Fibroblast of skin of left quadriceps (primary cell): ENCODE measurements around the gene ITSN1.

Source experiments
- DNase-seq, 2 experiments: peaks; one replicate each; pipeline ENCODE4 v3.0.0-alpha.2; 2013; ENCODE audit warnings: low read depth in 2 of 2

Gene ITSN1

DNA sequence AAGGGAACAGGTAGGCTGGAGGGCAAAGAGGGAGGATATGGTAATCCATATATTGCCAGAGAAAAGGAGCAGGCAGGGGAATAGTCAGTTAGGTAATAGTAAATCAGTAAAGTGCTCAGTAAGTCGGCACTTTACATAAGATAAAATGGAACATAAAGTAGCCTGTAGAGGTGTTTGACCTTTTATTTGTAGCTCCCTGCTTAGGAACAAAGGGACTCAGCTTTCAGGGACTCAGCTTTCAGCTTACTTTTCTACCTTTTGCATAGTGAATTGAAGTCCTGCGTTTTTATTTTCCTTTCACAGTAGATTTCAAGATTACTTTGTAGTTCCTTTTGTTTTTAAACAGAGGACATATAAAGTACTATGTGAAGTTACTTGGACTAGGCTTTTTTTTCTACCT lies 87.3 kb downstream of the ITSN1 start:
- no peak for DNase-seq

- no peak for DNase-seq
Observed at GRCh38 chr21:33731447-33731846, 89.1 kb downstream of the ITSN1 start.

- no peak for DNase-seq
Observed at GRCh38 chr21:33732038-33732437, 89.7 kb downstream of the ITSN1 start.

DNA sequence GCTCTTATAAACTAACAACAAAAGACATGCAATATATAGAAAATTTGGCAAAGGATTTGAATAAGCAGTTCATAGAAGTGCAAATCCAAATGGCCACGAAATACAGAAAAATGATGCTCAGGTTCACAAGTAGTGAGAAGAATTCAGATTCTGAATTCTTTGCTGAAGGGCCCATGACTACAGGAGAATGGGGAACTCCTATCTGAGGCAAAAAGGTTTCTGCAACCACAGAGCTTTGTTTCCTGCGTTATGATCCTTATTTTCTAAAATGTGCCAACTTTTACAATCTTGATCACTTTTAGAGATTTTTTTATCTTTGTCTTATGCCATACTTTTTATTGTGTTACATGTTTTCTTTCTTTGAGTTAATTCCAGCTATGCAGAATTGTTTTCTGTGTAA lies 91.3 kb downstream of the ITSN1 start:
- DNase-seq, result no peak

DNA sequence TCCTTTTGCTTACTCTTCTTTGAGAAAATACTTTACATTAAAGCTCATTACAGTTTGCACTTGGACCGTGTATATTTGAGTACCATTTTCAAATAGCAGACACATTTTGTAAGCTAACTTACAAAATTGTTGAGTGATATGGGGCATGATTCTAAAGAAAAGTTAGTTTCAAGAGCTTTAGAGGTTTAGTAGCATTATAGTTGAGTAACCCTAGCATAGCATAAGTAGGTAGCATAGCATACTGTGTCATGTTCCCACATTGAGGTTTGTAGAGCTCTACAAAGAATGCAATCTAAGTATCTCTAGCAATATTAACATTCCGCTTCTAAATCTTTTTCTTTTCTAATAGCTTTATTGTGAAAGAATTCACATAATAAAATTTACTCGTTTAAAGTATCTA lies 92.0 kb downstream of the ITSN1 start:
- peak in 1 of 2 experiments; percentile 9 for DNase-seq

DNA sequence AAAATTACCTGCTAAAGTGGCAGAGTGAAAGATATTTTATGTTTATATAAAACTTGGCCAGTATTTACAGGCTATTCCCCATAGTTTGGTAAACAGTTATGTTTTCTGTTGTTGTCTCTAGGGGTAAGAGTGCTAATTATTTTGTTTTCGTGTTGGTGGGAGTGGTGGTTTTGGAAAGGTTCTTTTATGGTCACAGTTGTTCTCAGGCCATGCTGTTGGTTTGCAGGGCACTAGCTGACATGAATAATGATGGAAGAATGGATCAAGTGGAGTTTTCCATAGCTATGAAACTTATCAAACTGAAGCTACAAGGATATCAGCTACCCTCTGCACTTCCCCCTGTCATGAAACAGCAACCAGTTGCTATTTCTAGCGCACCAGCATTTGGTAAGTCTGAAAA lies 92.5 kb downstream of the ITSN1 start:
- DNase-seq, result no peak

GRCh38 chr21:33736569-33736968 lies 94.3 kb downstream of the ITSN1 start:
- DNase-seq, result no peak

DNA sequence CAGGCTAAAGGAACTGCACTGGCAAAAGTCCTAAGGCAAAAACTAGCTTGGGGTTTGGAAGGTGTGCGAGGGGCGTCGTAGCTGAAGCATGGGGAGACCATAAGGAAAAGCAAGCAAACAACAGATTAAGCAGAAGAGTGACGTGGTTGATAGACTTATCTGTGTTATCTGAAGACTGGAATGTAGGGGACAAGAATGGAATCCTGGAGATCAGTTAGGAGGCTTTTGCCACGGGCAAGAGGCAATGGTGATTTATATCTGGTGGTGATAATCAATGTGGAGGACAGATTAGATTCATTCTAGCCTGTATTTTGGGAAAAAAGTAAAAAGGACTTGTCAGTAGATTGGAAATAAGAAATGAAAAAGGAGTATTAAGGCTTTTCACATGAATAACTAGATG lies 97.4 kb downstream of the ITSN1 start:
- no peak for DNase-seq

DNA sequence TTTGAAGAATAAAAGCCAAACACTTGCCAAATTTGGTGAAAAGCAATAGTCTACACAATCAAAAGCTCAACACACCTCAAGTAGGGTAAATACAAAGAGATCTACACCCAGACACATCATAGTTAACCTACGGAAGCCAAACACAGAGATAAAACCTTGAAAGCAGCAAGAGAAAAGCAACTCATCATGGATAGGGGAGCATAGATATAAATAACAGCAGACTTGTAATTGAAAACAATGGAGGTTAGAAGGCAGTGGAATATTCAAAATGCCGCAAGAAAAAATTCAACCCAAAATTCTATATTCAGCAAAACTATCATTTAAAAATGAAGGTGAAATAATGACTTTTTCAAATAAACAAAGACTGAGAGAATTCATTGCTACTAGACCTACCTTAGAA lies 105.1 kb downstream of the ITSN1 start:
- no peak for DNase-seq

GRCh38 chr21:33748903-33749302 lies 106.6 kb downstream of the ITSN1 start:
- no peak for DNase-seq

GRCh38 chr21:33750017-33750416 lies 107.7 kb downstream of the ITSN1 start:
- no peak for DNase-seq

- no peak for DNase-seq
Observed at GRCh38 chr21:33751120-33751519, 108.8 kb downstream of the ITSN1 start.

GRCh38 chr21:33751533-33751932 lies 109.2 kb downstream of the ITSN1 start:
- no peak for DNase-seq

- DNase-seq, result no peak
Observed at GRCh38 chr21:33752260-33752659, 110.0 kb downstream of the ITSN1 start.

DNA sequence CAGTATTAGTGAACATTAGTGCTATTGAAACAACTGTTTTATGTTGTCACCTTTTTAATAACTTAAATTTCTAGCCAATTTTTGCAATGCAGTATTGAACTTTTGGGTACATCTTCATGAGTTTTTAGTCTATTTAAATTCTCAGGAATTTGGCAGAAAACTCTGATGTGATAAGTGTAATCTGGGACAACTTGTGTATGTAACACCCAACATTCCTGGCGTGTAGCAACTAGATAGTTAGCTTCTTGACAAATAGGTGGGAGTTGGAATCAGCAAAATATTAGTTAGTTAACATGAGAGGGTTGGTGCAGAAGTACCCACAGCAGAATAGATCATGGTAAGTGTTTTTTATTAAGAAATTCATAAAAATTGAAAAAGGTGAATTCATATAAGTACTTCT lies 111.6 kb downstream of the ITSN1 start:
- no peak for DNase-seq

- no peak for DNase-seq
Observed at GRCh38 chr21:33754481-33754880, 112.2 kb downstream of the ITSN1 start.

DNA sequence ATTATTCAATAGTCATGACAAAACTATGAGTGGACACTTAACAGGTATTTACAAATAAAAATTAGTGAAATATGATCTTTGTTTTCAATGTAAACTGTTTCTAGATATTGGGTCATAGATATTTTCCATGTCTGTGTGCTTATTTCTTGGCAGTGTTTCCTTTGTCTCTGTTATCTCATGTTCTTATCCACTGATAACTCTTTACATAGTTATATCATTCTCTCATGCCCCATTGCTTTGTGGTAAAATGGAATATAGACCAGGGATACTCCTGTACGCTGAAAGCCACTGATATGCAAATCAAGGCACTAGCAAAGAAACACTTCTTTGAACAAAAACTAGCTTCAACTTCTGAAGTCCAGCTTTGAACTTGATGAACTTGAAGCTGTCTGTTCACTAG lies 113.1 kb downstream of the ITSN1 start:
- no peak for DNase-seq

GRCh38 chr21:33760641-33761440 lies 118.5 kb downstream of the ITSN1 start:
- peak; percentile 55 to 63 for DNase-seq

- DNase-seq, result peak; percentile 96 to 97
Observed at GRCh38 chr21:33761441-33762036, 119.2 kb downstream of the ITSN1 start.

GRCh38 chr21:33762803-33763581 lies 120.7 kb downstream of the ITSN1 start:
- peak; percentile 30 to 32 for DNase-seq

DNA sequence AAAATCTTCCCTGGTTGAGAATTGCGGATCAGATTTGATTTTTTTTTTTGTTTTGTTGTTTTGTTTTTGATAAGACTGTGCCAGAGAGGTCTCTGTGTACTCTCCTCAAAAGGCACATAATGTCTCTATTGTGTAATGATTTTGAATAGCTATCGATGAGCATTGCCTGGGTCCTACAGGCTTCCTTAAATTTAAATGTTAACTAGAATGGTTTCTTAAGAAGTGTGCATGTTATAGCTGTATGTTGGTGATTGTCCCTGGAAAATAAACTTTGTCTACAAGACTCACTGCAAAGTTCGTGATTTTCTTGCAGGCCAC lies 121.2 kb downstream of the ITSN1 start:
- DNase-seq, result no peak

DNA sequence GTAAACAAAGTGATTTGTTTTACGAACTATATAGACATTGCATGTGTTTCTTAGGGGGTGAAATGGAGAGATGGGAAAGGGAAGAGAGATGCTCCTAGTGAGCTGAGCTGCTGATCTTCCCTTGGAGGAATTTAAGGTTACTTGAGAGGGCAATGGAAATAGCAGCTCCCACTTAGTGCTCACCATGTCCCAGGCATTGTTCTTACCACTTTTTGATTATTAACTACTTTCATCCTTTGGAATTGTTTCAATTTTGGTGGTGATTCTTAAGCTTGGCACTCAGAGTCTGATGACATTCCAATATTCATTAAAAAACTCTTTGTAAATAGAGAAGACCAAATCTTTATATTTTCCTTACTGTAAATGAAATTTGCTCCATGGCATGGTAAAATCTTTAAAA lies 124.9 kb downstream of the ITSN1 start:
- DNase-seq, result no peak

DNA sequence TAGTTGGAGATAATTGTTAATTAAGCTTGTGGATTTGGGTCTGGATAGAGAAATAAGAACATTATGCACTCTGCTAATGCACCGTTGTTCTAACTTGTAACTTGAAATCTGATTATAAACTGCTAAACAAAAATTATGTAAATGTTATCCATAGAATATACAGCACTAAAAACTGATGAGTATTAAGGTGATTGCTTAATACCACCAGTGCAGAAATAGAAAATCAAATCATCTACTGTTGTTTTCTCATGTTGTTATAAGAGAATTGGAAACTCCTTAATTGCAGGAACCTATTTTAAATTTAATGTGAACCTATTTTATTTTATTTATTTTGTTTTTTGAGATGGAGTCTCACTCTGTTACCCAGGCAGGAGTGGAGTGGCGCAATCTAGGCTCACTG lies 125.7 kb downstream of the ITSN1 start:
- DNase-seq, result no peak
